A549 (cell line): ENCODE data around the gene RPRD1A. TPM values are rescaled to one million over a fixed set of nuclear protein-coding genes. Genes with fewer than 3 reads are reported as not detected.

Source experiments
- ATAC-seq, 2 experiments: fragments of 200-7000 bp in 1 of 2; fragments of >200 bp in 1 of 2; cut with Nextera tagmentation in 1 of 2; cut with Tn5 transposase in 1 of 2; 3 replicates each; pipeline versions ENCODE4 v1.8.0 to v1.9.1; 2018 to 2020; ENCODE audit warnings: mild to moderate bottlenecking in 1 of 2, moderate library complexity in 1 of 2
- CTCF ChIA-PET: fragments of 300-600 bp; sonication (Branson Sonifier 250); formaldehyde crosslinking; extraction: SDS; loops from one replicate; lab custom pipeline; 2021; ENCODE audit warnings: antibody characterized with exemption, inconsistent platforms; lab: Yijun Ruan, JAX
- POLR2A ChIA-PET: fragments of 350-600 bp; formaldehyde crosslinking; extraction: SDS; loops from one replicate; lab custom pipeline; 2021; ENCODE audit warnings: antibody characterized with exemption, inconsistent platforms; lab: Yijun Ruan, JAX
- DNase-seq, 2 experiments: peaks; one replicate each; pipeline versions ENCODE4 v3.0.0 to v3.0.0-alpha.2; 2011 to 2016; ENCODE audit warnings: low read depth in 1 of 2, low spot score in 1 of 2
- FAIRE-seq: peaks from 2 replicates; lab custom pipeline; 2011; peaks lifted over from hg19 to GRCh38; lab: Jason Lieb, UNC
- H3K27ac ChIP-seq, 2 experiments: fragments of >200 bp; sonication (Bioruptor Twin); formaldehyde crosslinking; 3 replicates each; pipeline ENCODE4 v1.5.1; 2016 to 2017
- H3K4me1 ChIP-seq: fragments of >200 bp; sonication (Bioruptor Twin); formaldehyde crosslinking; 3 replicates; pipeline ENCODE4 v1.6.1; 2016
- H3K4me2 ChIP-seq: fragments of >200 bp; sonication (Bioruptor Twin); formaldehyde crosslinking; 3 replicates; pipeline ENCODE4 v1.6.1; 2016
- H3K4me3 ChIP-seq: fragments of >200 bp; sonication (Bioruptor Twin); formaldehyde crosslinking; 3 replicates; pipeline ENCODE4 v1.5.1; 2016
- H3K9me3 ChIP-seq: fragments of >200 bp; sonication (Bioruptor Twin); formaldehyde crosslinking; 3 replicates; pipeline ENCODE4 v1.6.1; 2016
- EHF ChIP-seq: fragments of 250-450 bp; sonication (Bioruptor Pico); IDR thresholded peaks from 2 replicates; pipeline ENCODE4 v1.5.0; 2020; ENCODE audit warnings: mild to moderate bottlenecking
- EP300 ChIP-seq, 2 experiments: fragments of >200 bp; sonication (Bioruptor Twin); formaldehyde crosslinking; IDR thresholded peaks; 2 replicates in 1 of 2; 3 replicates in 1 of 2; pipeline ENCODE4 v1.6.1; 2016 to 2017
- ESRRA ChIP-seq: fragments of 150-350 bp; IDR thresholded peaks from 2 replicates; pipeline ENCODE4 v1.6.1; 2014; ENCODE audit warnings: mild to moderate bottlenecking, low read length, borderline replicate concordance
- HOXA7 ChIP-seq: fragments of 250-450 bp; sonication (Bioruptor Pico); IDR thresholded peaks from 2 replicates; pipeline ENCODE4 v1.5.0; 2020; ENCODE audit warnings: mild to moderate bottlenecking, moderate library complexity
- HOXB5 ChIP-seq: fragments of 250-450 bp; sonication (Bioruptor Pico); IDR thresholded peaks from 2 replicates; pipeline ENCODE4 v1.5.0; 2020; ENCODE audit warnings: mild to moderate bottlenecking, moderate library complexity
- JUNB ChIP-seq: fragments of >200 bp; sonication (Bioruptor Twin); formaldehyde crosslinking; IDR thresholded peaks from 2 replicates; pipeline ENCODE4 v1.6.1; 2016
- KDM1A ChIP-seq: fragments of 200-600 bp; sonication (generic); IDR thresholded peaks from 2 replicates; pipeline ENCODE4 v1.6.1; 2016; ENCODE audit warnings: low read depth, mild to moderate bottlenecking
- KDM5A ChIP-seq: fragments of 200-600 bp; sonication (generic); IDR thresholded peaks from 2 replicates; pipeline ENCODE4 v1.6.1; 2016; ENCODE audit warnings: antibody characterized with exemption, mild to moderate bottlenecking
- NPAS2 ChIP-seq: fragments of 250-450 bp; sonication (Bioruptor Pico); IDR thresholded peaks from 2 replicates; pipeline ENCODE4 v1.8.0; 2022; ENCODE audit warnings: mild to moderate bottlenecking, moderate library complexity, borderline replicate concordance
- RARB ChIP-seq: fragments of 250-450 bp; sonication (Bioruptor Pico); IDR thresholded peaks from 2 replicates; pipeline ENCODE4 v1.8.0; 2021; ENCODE audit warnings: mild to moderate bottlenecking, moderate library complexity
- RCOR1 ChIP-seq: fragments of 150-350 bp; IDR thresholded peaks from 2 replicates; pipeline ENCODE4 v1.6.1; 2014; ENCODE audit warnings: antibody characterized with exemption, low read length, low read depth
- SMC3 ChIP-seq: fragments of >200 bp; sonication (Bioruptor Twin); formaldehyde crosslinking; IDR thresholded peaks from 3 replicates; pipeline ENCODE4 v1.6.1; 2018; ENCODE audit warnings: inconsistent platforms
- TP53 ChIP-seq: fragments of 250-450 bp; sonication (Bioruptor Pico); IDR thresholded peaks from 2 replicates; pipeline ENCODE4 v1.5.0; 2021; ENCODE audit warnings: mild to moderate bottlenecking, moderate library complexity
- ZFP36 ChIP-seq: fragments of 450-650 bp; IDR thresholded peaks from 2 replicates; pipeline ENCODE4 v1.6.1; 2014; ENCODE audit warnings: borderline replicate concordance; ENCODE audit not compliant: partially characterized antibody
- ZSCAN20 ChIP-seq: fragments of 250-450 bp; sonication (Bioruptor Pico); IDR thresholded peaks from 2 replicates; pipeline ENCODE4 v1.8.0; 2022; ENCODE audit warnings: mild to moderate bottlenecking, moderate library complexity
- WGBS: methylation state at CpG from one replicate; pipeline ENCODE4 v1.1.6; 2017; ENCODE audit errors: missing lambda C conversion rate; 5-methylcytosine and 5-hydroxymethylcytosine counted together
- polyA plus RNA-seq, 4 experiments: library from polyadenylated mRNA; depleted of rRNA in 3 of 4; stranded (reverse); fragments of >200 nt; fragmentation: RNase III in 1 of 4; extraction: RNeasy Plus Mini Kit Qiagen cat#74134 plus additional on column Dnase treatment in 1 of 4; gene quantifications; 2 replicates in 3 of 4; 3 replicates in 1 of 4; pipeline ENCODE4 v1.2.3, GENCODE V29; 2011 to 2017
- TF ChIP-seq, protein P1 (sequence below): IDR thresholded peaks from 2 replicates; pipeline ENCODE4 v1.6.1; 2012; ENCODE audit warnings: low read depth, borderline replicate concordance
- TF ChIP-seq, protein P2 (sequence below): fragments of 250-450 bp; sonication (Bioruptor Pico); IDR thresholded peaks from 2 replicates; pipeline ENCODE4 v1.5.0; 2020; ENCODE audit warnings: low read depth, mild to moderate bottlenecking, moderate library complexity
- TF ChIP-seq, protein P3 (sequence below): fragments of 250-450 bp; sonication (Bioruptor Pico); IDR thresholded peaks from 2 replicates; pipeline ENCODE4 v1.5.0; 2021; ENCODE audit warnings: mild to moderate bottlenecking, moderate library complexity, borderline replicate concordance
- TF ChIP-seq, protein P4 (sequence below): fragments of >200 bp; sonication (Bioruptor Twin); formaldehyde crosslinking; IDR thresholded peaks from 3 replicates; pipeline ENCODE4 v1.6.1; 2016

RPRD1A gene
- polyA plus RNA-seq, 2 of the 4 experiments (the other 2 are of a cell fraction) = 25.8 to 58.2 TPM

DNA sequence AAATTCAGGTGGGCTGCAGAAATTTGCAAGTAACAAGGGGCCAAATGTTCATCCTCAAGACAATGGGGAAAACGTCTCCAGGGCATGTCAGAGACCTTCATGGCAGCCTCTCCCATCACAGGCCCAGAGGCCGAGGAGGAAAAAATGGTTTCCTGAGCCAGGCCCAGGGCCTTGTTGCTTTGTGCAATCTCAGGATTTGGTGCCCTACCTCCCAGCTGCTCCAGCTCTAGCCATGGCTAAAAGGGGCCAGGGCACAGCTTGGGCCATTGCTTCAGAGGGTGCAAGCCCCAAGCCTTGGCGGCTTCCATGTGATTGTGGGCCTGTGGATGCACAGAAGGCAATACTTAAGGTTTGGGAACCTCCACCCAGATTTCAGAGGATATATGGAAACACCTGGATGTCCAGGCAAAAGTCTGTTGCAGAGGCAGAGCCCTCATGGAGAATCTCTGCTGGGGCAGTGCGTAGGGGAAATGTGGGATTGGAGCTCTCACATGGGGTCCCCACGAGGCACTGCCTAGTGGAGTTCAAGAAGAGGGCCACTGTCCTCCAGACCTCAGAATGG, 29.2 kb downstream of the RPRD1A start:
- WGBS = 77% methylated on average over 3 of the region's 5 CpGs
- peaks cover 14% of the 10 kb centered on the region; the same call in 1 of the 3 replicates for H3K9me3 ChIP-seq
- ATAC-seq (no peak), DNase-seq (no peak), FAIRE-seq (no peak)
- no peak overlapping the region for H3K4me3 ChIP-seq
- H3K4me1 ChIP-seq = 0 out of 3 replicates have a peak, but pooled peaks cover 3% of the 10 kb centered on the region
- no peak overlapping the region for H3K27ac ChIP-seq
- H3K4me2 ChIP-seq = no peak overlapping the region
- POLR2A ChIA-PET = no interaction called here
- peak; percentile 84 for TF ChIP-seq ZFP36
- no peak for TF ChIP-seq SMC3
- TF ChIP-seq, all 56 proteins: peak for 1
- CTCF ChIA-PET = no interaction called here

DNA sequence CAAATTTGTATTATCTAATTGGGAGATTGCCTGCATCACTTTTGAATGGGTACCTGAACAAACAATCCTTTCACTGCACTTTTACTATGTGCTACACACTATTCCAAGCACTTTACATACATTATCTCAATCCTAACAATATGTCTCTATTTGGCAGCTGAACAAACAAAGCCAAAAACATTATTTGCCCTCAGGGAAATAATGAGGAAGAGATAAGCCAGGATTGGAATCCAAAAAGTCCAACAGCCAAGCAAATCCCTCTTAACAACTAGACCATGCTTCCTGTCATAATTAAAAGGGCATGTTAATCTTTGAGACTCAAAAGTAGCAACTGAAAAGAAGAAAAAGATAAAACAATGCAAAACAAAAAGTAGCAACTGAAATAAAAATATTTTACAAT, 32.1 kb downstream of the RPRD1A start:
- no peak overlapping the region for H3K4me2 ChIP-seq
- H3K4me3 ChIP-seq = no peak overlapping the region
- no peak overlapping the region for H3K27ac ChIP-seq
- CTCF ChIA-PET = no interaction called here
- no peak for DNase-seq
- POLR2A ChIA-PET = no interaction called here
- 0 out of 3 replicates have a peak, but pooled peaks cover 3% of the 10 kb centered on the region for H3K4me1 ChIP-seq
- FAIRE-seq = no peak
- ATAC-seq = no peak
- TF ChIP-seq HOXA7 (CRISPR knock-in tag) = no peak
- TF ChIP-seq ESRRA = no peak
- no peak for TF ChIP-seq JUNB
- TF ChIP-seq, protein P1, sequence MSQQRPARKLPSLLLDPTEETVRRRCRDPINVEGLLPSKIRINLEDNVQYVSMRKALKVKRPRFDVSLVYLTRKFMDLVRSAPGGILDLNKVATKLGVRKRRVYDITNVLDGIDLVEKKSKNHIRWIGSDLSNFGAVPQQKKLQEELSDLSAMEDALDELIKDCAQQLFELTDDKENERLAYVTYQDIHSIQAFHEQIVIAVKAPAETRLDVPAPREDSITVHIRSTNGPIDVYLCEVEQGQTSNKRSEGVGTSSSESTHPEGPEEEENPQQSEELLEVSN = no peak
- no peak for TF ChIP-seq NPAS2 (CRISPR knock-in tag)
- TF ChIP-seq RARB (CRISPR knock-in tag) = no peak
- TF ChIP-seq KDM5A = no peak
- TF ChIP-seq, protein P2, sequence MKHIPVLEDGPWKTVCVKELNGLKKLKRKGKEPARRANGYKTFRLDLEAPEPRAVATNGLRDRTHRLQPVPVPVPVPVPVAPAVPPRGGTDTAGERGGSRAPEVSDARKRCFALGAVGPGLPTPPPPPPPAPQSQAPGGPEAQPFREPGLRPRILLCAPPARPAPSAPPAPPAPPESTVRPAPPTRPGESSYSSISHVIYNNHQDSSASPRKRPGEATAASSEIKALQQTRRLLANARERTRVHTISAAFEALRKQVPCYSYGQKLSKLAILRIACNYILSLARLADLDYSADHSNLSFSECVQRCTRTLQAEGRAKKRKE (CRISPR knock-in tag) = no peak
- TF ChIP-seq RCOR1 = no peak
- TF ChIP-seq, protein P3, sequence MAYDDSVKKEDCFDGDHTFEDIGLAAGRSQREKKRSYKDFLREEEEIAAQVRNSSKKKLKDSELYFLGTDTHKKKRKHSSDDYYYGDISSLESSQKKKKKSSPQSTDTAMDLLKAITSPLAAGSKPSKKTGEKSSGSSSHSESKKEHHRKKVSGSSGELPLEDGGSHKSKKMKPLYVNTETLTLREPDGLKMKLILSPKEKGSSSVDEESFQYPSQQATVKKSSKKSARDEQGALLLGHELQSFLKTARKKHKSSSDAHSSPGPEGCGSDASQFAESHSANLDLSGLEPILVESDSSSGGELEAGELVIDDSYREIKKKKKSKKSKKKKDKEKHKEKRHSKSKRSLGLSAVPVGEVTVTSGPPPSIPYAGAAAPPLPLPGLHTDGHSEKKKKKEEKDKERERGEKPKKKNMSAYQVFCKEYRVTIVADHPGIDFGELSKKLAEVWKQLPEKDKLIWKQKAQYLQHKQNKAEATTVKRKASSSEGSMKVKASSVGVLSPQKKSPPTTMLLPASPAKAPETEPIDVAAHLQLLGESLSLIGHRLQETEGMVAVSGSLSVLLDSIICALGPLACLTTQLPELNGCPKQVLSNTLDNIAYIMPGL = no peak
- TF ChIP-seq EP300 (IDR thresholded peaks at IDR 0.05) = no peak
- TF ChIP-seq, protein P4, sequence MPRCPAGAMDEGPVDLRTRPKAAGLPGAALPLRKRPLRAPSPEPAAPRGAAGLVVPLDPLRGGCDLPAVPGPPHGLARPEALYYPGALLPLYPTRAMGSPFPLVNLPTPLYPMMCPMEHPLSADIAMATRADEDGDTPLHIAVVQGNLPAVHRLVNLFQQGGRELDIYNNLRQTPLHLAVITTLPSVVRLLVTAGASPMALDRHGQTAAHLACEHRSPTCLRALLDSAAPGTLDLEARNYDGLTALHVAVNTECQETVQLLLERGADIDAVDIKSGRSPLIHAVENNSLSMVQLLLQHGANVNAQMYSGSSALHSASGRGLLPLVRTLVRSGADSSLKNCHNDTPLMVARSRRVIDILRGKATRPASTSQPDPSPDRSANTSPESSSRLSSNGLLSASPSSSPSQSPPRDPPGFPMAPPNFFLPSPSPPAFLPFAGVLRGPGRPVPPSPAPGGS = no peak
- no peak for TF ChIP-seq EHF (CRISPR knock-in tag)
- no peak for TF ChIP-seq TP53 (CRISPR knock-in tag)
- no peak for TF ChIP-seq HOXB5 (CRISPR knock-in tag)
- no peak for TF ChIP-seq SMC3
- no peak for TF ChIP-seq ZSCAN20 (CRISPR knock-in tag)
- H3K9me3 ChIP-seq = peaks cover 14% of the 10 kb centered on the region; the same call in 1 of the 3 replicates

DNA sequence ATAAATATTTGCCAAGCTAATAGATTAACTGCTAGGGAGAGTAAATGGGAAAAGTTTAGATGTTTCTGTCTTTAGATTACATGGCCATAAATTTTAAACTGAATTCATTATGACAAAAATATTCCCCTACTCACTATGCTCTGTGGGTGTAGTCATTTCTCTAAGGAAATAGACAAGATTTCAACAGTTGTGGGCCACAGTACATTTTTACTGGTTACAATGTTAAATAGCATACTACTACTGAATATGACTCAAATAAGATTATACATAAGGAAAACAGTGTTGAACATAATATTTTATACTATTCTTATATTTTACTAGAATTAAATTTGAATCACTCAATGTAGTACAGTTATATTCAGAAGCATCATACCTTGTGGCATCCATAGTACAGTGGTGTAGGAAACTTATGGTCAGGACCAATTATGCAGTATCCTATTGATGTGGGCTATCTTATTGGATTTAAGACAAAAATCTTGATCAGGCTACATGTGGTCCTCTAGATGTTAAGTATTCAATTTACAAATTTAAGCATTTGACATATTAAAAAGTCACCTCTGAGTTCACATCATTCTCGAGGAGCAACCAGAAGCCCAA, 33.0 kb downstream of the RPRD1A start:
- no peak overlapping the region for H3K27ac ChIP-seq
- WGBS = 90% methylated on average over 1 of the region's 1 CpG
- H3K9me3 ChIP-seq = peaks cover 14% of the 10 kb centered on the region; the same call in 1 of the 3 replicates
- no peak overlapping the region for H3K4me3 ChIP-seq
- DNase-seq = no peak
- H3K4me2 ChIP-seq = no peak overlapping the region
- H3K4me1 ChIP-seq = 0 out of 3 replicates have a peak, but pooled peaks cover 3% of the 10 kb centered on the region
- no peak for FAIRE-seq
- TF ChIP-seq TP53 (CRISPR knock-in tag) = no peak
- TF ChIP-seq KDM1A = no peak
- no peak for TF ChIP-seq NPAS2 (CRISPR knock-in tag)
- ChIA-PET POLR2A (no interaction called here), CTCF (no interaction called here)
- ATAC-seq = no peak
